Measurements from ENCODE around the gene CYP19A1.

CYP19A1 gene

DNA sequence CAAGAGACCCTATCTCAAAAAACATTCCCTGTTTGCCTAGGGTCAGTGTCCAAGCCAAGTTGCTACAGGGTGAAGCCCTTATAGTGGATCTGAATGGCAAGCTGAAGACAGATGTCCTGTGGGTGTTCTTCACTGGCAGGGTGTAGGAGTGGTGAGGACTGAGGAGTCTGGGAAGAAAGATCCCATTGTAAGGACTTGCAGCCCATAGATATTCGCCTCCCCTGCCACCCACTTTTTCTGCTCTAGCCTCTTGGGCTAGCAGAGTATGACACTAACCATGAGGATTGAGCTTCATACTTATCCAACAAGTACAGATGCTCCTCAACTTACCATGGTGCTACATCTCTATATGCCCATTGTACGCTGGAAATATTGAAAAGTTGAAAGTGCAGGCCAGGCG, 13.2 kb downstream of the CYP19A1 start:
- no peak for DNase-seq (ENCODE audit: low read depth in 2 of 2)

DNA sequence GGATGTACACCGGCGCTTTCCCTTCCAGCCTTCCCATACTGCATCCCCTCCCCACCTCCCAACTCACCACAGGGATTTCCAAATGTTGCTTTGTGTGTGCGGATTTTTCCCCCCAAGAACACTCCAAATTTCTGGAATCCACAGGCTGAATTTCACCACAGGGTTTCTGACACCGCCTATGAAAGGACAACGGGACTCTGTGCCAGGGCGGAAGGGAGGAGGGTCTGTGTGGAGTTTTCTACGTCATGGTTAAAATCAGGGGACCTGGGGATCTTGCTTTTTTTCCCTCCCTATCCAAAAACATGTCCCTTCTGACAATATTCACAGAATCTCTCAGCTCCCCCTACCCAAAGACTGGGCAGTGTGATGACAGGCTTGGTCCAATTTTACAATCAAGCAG, 14.6 kb downstream of the CYP19A1 start:
- DNase-seq (ENCODE audit: low read depth in 2 of 2): no peak

DNA sequence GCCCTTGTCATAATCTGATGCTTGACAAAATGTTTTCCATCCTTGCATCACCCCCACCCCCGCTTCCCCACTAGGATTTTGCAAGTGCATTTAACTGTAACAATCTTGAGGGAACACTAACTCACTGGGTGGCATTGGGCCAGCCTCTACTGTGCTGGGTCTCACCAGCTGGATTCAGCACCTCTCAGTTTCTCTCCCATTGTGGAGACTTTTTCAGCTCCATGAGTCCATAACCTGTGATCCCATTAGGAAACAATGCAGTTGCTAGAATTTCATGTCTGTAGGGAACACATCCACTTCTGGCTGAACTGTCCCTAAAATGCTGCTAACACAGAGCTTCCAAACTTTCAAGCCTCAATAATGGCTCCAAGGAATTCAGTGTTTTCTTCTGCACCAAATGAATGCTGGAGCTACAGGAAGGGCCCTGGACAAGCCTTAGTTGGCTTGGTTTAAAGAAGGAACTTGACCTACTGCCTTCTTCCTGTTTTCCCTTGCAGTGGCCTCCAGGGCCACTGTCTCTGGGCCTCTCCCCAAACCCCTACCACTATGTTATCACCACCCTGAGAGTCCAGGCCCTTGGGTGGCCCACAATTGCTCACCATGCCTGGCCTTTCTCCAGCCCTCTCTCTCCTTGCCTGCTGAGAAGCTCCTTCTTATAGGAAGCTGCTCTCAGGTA, 15.6 kb downstream of the CYP19A1 start:
- DNase-seq (ENCODE audit: low read depth in 2 of 2): no peak

DNA sequence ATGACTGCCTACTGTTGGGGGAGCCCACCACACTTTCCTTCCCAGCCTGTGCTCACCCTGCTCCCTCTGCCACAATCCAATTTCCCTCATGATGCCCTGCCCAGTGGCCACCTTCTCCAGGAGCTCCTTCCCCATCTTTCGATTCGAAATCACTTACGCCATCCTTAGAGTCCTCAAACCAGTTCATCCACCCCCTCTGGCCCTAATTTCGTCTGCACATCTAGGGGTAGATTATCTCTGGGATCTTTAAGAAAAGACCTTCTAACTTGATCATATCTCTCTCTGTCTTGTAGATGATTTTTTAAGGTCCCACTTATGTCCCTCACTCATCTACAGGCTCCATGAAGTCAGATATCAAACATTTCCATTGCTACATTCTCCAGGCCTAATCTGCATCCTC, 17.1 kb downstream of the CYP19A1 start:
- no peak for DNase-seq (ENCODE audit: low read depth in 2 of 2)

DNA sequence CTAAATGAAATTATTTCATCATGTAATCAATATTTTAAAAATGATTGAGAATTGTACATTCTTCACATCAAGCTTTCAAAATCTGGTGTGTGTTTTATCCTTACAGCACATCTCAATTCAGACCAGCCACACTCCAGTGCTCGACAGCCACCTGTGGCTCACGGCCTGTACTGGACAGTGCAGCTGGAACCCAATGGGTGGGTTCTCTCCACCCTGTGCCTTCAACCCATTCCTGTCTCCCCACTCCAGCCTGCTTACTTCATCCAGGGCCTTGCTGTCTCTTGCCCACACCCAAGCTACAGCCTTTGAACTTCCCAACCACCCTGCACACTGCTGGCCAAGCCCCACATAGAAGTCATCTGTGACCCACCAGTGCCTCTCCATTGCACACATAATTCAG, 17.6 kb downstream of the CYP19A1 start:
- no peak for DNase-seq (ENCODE audit: low read depth in 2 of 2)

DNA sequence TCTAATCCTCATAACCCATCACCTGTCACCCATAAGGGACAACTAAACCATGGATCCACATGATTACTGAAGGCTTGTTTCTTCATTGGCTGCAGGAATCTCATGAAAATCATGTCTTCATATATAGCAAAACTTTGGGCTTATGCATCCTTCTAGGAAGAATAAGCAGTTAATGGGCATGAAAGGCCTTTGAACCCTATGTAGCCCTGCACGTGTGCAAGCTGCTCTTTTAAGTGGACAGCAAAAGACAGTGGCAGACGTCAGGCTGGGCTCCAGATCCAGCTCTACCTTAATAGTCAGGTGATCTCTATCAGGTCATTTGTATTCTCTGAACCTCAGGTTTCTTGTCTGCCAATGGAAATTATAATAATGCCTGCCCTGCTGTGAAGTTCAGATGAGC, 18.9 kb downstream of the CYP19A1 start:
- no peak for DNase-seq (ENCODE audit: low read depth in 2 of 2)

DNA sequence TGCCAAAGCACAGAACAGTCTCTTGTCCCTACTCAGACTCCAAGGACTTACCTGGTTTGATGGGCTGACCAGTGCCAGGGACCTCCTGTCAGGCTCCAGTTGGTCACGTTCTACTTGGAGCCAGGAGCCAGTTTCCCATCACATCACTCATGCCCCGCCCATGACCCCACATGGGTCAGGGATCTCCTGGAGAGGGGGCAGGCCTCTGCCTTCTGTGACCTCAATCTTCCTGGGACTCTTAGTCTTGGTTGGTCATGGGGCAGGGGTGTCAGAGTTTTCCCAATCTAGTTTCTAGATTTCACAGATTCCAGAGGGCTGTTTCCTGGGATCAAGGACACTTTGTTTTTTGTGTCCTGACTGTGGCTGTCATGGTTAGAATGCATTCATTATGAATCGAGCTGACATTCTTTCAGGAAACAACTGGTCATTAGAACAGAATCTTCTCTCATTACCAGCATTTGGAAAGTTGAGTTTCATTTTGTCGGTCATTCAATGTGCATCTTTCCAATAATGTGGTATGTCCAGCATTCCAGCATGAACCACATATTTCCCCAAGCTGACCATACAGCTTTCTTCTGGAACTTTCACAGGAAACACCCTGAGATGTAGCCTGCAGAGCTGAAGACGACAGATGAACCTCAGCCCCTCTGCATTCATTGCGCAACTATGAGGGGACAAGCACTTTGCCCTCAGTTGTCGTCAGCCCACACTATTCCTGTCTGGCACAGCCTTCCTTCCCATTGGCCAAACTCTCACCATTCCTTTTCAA, 19.8 kb downstream of the CYP19A1 start:
- no peak for DNase-seq (ENCODE audit: low read depth in 2 of 2)

DNA sequence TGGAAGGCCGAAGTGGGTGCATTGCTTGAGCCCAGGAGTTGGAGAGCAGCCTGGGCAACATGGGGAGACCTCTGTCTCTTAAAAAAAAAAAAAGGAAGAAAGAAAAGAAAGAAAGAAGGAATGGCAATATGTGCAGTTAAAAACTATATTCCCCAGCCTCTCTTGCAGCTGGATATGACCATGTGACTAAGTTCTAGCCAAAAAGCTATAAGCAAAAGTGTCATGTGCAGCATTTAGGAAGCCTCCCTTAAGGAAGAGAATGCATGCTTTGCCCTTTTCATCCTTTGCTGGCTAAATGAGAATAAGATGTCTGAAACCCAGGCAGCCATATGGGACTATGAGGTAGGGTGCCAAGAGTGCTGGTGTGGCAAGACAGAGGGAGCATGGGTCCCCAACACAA, 21.8 kb downstream of the CYP19A1 start:
- no peak for DNase-seq (ENCODE audit: low read depth in 2 of 2)

DNA sequence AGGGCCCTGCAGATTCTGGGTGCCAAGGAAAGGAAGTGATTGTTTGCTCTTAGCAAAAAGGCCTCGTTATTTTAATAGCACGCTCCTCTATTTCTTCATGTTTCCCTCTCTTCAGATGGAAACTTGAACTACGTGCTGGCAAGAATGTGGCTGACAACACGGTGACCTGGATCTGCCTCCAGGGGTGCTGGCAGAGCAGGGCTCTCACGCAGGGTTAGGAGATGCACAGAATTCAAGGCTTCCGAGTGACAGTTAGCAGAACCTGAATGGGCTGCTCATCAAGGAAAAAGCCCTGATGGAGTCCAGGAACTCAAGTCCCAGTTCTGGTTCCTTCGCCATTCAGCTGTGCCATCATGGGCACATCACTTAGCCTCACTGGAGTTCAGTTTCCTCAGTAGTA, 22.7 kb downstream of the CYP19A1 start:
- DNase-seq (ENCODE audit: low read depth in 2 of 2): no peak

DNA sequence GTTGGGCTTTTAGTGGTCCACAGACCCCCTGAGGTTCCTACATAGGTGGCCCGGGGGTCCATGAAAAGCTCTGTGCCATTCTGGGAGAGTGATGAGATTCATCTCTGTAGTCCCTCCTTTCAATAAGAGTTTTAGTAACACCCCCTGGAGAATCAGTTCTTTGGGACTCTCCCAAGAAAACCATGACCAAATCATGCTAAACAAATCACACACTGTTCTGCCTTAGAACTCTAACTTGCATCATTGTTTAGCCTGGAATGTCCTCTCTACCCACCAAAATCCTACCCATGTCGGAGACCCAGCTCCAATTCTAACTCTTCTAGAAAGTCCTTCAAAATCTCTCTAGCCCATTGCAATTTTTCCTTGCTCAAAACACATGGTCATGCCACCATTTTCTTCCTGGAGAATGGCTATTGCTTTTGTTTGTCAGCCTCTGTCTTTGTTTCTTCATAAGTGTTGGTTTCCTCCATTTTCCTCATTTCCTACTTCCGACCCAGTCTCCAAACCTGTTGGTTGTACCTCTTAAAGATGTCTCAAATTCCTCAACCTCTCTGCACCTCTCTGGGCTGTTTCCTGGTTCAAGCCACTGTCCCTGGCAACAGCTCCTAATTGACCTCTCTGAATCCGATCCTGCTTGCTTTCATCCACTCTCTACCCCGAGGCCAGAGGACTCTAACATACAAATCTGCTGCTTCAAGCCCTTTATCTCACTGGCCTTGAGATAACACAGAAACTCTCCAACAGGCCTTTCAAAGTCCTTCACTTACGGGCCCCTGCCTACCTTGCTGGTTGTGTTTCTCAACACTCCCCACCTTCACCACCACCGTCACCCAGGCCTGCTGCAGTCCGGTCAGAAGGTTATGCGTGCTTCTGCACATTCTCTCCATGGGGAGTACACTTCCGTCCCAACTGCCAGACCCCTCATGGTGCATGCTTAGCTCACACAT, 23.7 kb downstream of the CYP19A1 start:
- no peak for DNase-seq (ENCODE audit: low read depth in 2 of 2)

DNA sequence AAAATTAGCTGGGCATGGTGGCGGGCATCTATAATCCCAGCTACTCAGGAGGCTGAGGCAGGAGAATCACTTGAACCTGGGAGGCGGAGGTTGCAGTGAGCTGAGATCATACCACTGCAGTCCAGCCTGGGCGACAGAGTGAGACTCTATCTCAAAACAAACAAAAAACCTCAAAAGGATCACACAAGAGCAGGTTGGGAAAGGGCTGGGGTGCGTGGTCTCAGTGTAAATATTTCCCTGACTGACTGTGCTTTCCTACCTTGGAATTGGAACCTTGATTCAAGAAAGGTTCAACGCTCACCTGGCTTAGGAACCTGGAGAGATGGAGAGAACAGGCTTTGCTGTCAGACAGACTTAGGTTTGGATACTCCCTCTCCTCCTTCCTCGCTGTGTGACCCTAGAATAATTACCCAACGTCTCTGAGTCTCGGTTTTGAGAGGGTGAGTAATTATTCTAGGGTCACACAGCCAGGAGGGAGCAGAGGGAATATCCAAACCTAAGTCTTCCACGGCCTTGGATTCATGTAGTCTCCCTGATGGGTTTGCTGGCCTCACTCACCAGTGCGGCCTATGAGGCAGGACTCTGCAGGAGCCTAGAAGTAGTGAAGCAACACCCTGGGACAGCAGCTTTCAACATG, 24.6 kb downstream of the CYP19A1 start:
- no peak for DNase-seq (ENCODE audit: low read depth in 2 of 2)

DNA sequence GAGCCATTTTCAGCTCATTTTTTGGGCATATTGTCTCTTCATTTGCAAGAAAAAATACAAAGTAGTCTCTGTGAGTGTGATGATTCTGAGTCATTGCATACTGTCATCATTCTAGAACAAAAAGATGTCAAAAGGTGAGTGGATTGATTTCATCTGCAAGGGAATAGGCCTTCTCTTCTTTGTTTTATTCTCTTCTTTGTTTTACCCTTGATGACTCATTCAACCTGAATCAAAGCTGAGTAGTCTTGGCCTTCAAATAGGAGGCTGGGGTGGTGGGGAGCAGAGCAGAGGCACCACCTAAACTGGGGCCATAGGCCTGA, 25.4 kb downstream of the CYP19A1 start:
- DNase-seq (ENCODE audit: low read depth in 2 of 2): no peak

DNA sequence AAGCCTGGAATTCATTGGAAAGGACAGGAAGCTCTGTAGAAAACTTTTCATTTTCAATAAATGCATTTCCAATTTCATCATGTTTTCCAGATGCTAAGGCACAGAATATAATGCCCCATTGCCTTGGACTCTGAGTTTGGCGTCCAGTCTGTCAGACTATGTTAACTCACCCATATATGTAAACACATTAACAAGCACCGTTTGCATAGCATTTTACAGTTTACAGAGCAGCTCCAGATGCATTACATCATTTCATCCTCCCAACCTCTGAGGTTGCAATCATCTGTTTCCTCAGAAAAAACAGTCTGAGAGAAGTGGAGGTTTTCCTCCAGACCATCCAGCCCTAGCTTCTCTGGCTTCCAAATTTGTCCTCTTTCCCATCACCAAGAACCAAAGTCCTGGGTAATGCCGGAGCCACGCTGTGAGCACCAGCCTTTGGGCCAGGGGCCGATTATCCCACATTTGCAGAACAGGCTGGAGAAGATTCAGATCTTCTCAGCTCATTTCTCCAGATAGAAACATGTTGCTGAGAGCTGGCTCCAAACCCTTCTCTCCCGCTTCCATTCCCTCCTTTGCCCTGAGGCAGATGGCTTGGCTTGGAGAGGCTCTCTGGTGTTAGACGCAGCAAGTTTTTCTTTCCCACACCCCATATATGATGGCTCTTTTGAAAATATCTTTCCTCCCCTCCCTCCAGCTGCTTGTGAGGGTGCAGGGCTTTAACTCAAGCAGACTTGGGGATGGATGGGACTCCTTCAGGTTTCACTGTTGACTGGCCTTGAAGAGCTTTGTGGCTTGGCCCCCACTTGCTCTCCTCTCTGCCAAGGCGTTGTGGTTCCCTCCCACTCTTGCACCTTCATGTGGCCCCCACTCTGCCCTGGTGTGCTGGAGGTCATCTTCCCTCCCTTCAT, 26.0 kb downstream of the CYP19A1 start:
- DNase-seq (ENCODE audit: low read depth in 2 of 2): no peak

DNA sequence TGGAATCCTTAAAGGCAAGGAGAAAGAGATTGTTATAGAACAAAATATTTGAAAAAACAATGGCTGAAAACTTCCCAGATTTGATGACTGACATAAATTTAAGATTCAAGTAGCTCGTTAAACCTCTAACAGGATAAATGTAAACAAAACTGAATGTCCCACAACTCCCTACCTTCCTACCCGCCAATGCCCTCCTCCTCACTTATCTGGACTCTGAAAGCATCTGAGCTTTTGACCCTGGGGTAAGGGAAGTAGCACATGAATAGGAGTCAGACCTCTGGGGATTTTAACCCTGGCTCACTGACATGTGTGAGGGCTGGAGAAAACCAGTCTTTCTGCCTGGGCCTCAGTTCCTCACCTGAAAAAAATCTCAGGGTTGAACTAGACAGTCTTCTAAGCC, 26.9 kb downstream of the CYP19A1 start:
- no peak for DNase-seq (ENCODE audit: low read depth in 2 of 2)

DNA sequence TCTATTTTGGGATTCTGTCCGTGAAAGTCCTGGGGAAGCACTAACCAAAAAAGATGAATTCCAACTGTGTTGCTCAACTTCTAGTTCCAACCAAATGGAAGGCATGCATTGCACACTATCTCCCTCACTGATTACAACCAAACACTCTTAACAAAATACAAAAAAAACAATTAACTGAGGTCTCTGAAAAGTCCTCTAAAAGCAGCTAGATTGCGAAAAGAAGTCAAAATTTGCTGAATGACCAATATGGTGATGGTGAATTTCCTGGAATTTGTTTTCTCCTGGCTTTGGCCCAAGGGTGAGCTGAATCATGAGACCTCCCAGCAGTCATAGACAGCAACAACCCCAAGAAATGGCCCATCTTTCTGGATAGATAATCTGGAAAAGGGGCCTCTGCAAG, 28.3 kb downstream of the CYP19A1 start:
- DNase-seq (ENCODE audit: low read depth in 2 of 2): no peak

DNA sequence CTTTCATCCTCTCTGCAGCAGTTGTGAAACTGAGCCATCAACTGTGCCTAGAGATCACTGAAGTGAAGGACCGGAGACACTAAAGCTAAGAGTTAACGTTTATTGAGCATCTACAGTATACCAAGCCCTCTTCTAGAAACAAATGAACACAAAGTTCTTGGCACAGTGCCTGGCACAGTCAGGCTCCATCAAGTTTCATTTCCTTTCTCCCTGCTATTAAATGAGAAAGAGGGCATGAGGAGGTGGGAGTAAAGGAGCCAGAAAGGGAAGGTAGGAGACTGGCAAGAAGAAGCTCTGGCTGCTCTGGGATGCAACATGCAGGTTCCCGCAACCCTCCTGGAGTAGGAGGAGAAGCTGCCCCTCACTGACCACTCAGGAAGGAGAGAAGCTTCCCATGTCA, 30.6 kb downstream of the CYP19A1 start:
- no peak for DNase-seq (ENCODE audit: low read depth in 2 of 2)

DNA sequence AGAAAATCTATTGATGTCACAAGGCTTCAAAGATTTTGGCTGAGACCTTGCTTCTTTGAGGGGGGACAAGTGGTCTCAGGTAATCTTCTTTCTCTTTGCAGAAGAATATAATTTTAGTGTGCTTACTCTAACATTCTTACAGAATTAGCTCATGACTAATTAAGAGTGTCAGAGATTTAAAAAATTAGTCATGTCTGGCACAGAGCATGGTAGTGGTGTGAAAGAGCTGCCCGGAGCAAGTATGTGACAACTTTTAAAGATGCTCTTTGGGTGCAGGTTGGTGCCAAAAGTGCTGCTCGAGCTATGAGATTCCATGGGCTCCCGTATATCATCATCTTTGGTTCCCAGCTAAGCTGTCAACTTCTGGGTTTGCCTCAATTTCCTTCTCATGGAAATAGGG, 31.1 kb downstream of the CYP19A1 start:
- DNase-seq (ENCODE audit: low read depth in 2 of 2): no peak

DNA sequence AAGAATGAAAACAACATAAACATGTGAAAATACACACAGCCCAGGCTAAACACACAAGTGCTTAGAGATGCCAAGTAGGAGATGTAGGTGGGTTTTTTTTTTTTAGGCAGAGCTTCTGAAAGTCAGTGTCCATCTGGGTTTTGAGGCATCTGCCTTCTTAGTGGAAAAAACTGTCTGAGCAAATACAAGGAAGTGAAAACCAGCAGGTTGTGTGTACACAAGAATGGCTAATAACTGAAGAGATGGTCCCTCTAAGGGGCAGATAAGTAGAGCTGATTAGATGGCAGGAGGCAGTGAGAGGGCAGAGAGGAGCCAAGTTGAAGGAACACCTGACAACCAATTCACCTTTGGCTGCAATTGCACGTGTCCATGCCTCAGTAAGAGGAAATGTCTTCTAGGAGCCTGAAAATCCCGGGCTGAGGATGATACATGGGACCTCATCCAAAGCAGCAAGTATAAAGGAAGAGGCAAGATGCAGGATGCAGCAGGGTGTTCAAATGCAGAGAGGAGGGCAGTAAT, 34.9 kb downstream of the CYP19A1 start:
- no peak for DNase-seq (ENCODE audit: low read depth in 2 of 2)

DNA sequence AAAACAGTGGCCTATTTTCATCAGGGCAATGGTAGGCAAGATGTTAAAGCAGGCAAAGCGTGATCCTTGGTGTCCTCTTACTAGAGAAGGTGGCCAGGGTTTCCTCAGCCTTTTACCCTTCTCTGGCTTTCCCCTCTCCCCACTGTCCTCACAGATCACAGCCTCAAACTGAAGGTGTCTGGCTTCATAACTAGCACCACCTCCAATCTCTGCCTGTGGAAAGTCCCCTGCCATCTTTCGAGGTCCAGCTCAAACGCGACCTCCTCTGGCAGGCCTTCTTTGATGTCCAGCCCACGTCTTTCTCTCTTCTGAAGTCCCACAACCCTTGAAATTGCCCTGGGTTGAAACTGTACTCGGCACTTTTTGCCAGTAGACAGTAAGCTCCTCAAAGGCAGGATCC, 35.9 kb downstream of the CYP19A1 start:
- no peak for DNase-seq (ENCODE audit: low read depth in 2 of 2)

DNA sequence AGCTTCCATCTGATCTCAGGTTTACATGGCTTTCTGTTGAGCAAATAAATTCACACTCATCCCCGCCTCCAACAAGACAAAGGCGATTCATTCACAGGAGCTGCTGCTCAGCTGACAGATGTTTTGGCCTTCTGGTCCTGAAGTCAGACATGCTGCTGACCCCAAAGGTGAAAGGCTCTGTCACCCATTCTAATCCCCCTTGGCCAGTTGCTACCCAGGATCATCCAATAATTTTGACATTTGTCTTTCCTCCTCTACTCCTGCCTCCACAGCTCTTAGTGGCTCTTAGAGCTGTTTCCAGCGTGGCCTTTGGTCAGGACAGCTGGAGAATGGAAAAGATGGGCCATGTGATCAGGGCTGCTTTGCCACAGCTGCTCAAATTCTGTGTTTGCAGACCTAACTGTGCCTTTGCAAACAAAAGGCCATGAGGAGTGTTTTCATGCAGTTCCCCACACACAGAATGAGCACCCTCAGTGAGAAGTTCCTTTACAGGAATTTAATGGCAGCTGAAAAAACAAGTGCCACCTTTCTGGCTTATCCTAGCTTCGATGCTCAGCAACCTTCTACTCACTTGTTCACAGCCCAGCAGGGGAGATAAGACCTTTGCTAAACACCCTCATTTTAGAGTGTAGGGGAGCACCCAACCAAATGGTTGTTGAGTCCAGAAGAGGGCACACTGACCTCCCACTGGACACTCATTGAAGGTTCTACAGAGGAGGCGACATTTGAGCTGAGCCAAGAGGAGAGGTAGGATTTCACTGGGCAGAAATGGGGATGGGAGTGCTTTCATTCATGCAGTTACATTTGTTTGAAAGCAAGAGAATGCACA, 39.0 kb downstream of the CYP19A1 start:
- no peak for DNase-seq (ENCODE audit: low read depth in 2 of 2)
